H1 (cell line): Measurements from ENCODE around the gene ETF1. TPM values are rescaled to one million over a fixed set of nuclear protein-coding genes. Genes with fewer than 3 reads are reported as not detected.

Source experiments
- ATF2 ChIP-seq: IDR thresholded peaks from 2 replicates; pipeline ENCODE4 v1.6.1; 2012; ENCODE audit warnings: low read length, inconsistent platforms
- CREB1 ChIP-seq: IDR thresholded peaks from 2 replicates; pipeline ENCODE4 v1.6.1; 2012; ENCODE audit warnings: inconsistent platforms
- POLR2AphosphoS5 ChIP-seq: IDR thresholded peaks from 2 replicates; pipeline ENCODE4 v1.6.1; 2011; ENCODE audit warnings: low read depth, low read length
- YY1 ChIP-seq: IDR thresholded peaks from 2 replicates; pipeline ENCODE4 v1.6.1; 2011; ENCODE audit warnings: low read depth, mild to moderate bottlenecking, low read length
- polyA plus RNA-seq, 7 experiments: library from polyadenylated mRNA; depleted of rRNA in 3 of 7; stranded (reverse) in 5 of 7; unstranded in 2 of 7; fragments of >200 nt in 5 of 7; fragments of 200-250 nt in 2 of 7; gene quantifications; 1 replicate in 5 of 7; 2 replicates in 1 of 7; 4 replicates in 1 of 7; pipeline versions ENCODE4 v1.2.1 to v1.2.3, GENCODE V29; 2011 to 2013; ENCODE audit warnings: missing spikeins in 2 of 7, mixed read lengths in 2 of 7
- total RNA-seq: library from RNA; stranded (reverse); fragmentation: NEBNext Ultra II Directional; extraction: Animal tissue kit (Norgen Biotek cat#: 25700); gene quantifications from 2 replicates; pipeline ENCODE4 v1.2.1, GENCODE V29; 2021

Gene ETF1
- total and polyA plus RNA-seq, 2 of the 8 experiments (the other 6 are each of a cell fraction or from before 2014, with no cell fraction given) = 50.5 to 168 TPM

- no peak for TF ChIP-seq ATF2
- TF ChIP-seq YY1 = no peak
- no peak for TF ChIP-seq POLR2AphosphoS5
- no peak for TF ChIP-seq CREB1
Observed at GRCh38 chr5:138527170-138527569, 15.9 kb downstream of the ETF1 start (continued).
